Stomach (tissue), 9 donors: Measurements from ENCODE around the gene KIRREL3. TPM values are rescaled to one million over a fixed set of nuclear protein-coding genes. Genes with fewer than 3 reads are reported as not detected.
A peak's percentile ranks its signal among the peaks of the same experiment; 100 is the strongest.
"Not testable (repeated sequence)": the region's sequence is repeated elsewhere in the genome, so short reads cannot be mapped to it uniquely, and the experiment has no call there.

Experiments used
- DNase-seq, 2 donors: peaks; one replicate each; pipeline versions ENCODE4 v3.0.0 to v3.0.0-alpha.2; 2013 to 2019
- H3K27ac ChIP-seq, 5 donors: fragments of 200-600 bp in 4 of 5; sonication (generic) in 4 of 5; one replicate each; pipeline ENCODE4 v1.5.1; 2013 to 2019; ENCODE audit warnings: mild to moderate bottlenecking in 1 of 5, moderate library complexity in 1 of 5
- H3K27me3 ChIP-seq, 3 donors: fragments of 200-600 bp; sonication (generic); one replicate each; pipeline ENCODE4 v1.5.1; 2017 to 2019; ENCODE audit warnings: mixed run types in 1 of 3
- H3K36me3 ChIP-seq, 4 donors: fragments of 200-600 bp; sonication (generic); 1 replicate in 3 of 4; 2 replicates in 1 of 4; pipeline ENCODE4 v1.5.1; 2016 to 2019
- H3K4me1 ChIP-seq, 4 donors: fragments of 200-600 bp; sonication (generic); one replicate each; pipeline ENCODE4 v1.5.1; 2016 to 2019
- H3K4me3 ChIP-seq, 4 donors: fragments of 200-600 bp; sonication (generic) in 3 of 4; one replicate each; pipeline ENCODE4 v1.5.1; 2016 to 2019; ENCODE audit warnings: mild to moderate bottlenecking in 1 of 4
- H3K9me3 ChIP-seq, 4 donors: fragments of 200-600 bp; sonication (generic); one replicate each; pipeline ENCODE4 v1.5.1; 2016 to 2019
- CTCF ChIP-seq, 7 experiments: fragments of 450-650 bp in 4 of 7; fragments of 200-600 bp in 3 of 7; sonication (generic) in 3 of 7; IDR thresholded peaks; one replicate each; pipeline ENCODE4 v1.5.1; 2016 to 2019; ENCODE audit warnings: antibody characterized with exemption in 7 of 7, control low read depth in 2 of 7, mild to moderate bottlenecking in 1 of 7
- EP300 ChIP-seq: sonication (generic); formaldehyde crosslinking; IDR thresholded peaks from one replicate; pipeline ENCODE4 v1.6.1; 2017; ENCODE audit warnings: antibody characterized with exemption
- POLR2A ChIP-seq, 4 donors: fragments of 450-650 bp; IDR thresholded peaks; one replicate each; pipeline ENCODE4 v1.6.1; 2016; ENCODE audit warnings: antibody characterized with exemption in 4 of 4, control low read depth in 2 of 4, mild to moderate bottlenecking in 1 of 4, moderate library complexity in 1 of 4
- POLR2AphosphoS5 ChIP-seq, 3 donors: sonication (generic); formaldehyde crosslinking; IDR thresholded peaks; one replicate each; pipeline ENCODE4 v1.6.1; 2016; ENCODE audit warnings: antibody characterized with exemption in 3 of 3
- WGBS, 5 donors: extraction: QIAGEN DNeasy Blood & Tissue Kit in 3 of 5; methylation state at CpG; one replicate each; pipeline versions ENCODE4 v1.1.5 to v1.1.7; 2013 to 2018; 5-methylcytosine and 5-hydroxymethylcytosine counted together
- intact Hi-C: fragments of 100-400 bp; cut with DNase I; formaldehyde crosslinking; loops from one replicate; pipeline ENCODE4 v1.15.1; 2023; ENCODE audit warnings: low total_unique reads
- polyA plus RNA-seq, 3 donors: library from polyadenylated mRNA; stranded (reverse); fragments of 200-250 nt; gene quantifications; one replicate each; pipeline ENCODE4 v1.2.3, GENCODE V29; 2013
- total RNA-seq, 5 donors: library from RNA; depleted of rRNA; stranded (reverse); fragments of >200 nt; gene quantifications; one replicate each; pipeline versions ENCODE4 v1.1.0 to v1.2.3, GENCODE V29; 2014 to 2016
- donor health status: healthy with polysubstance abuse.
- donor health status: Bipolar disorder and iron deficiency.
- donor health status: healthy.

Gene KIRREL3
- total and polyA plus RNA-seq, 8 donors: 0.10 to 1.7 (median 0.38) TPM; not detected in 4

- Histone ChIP-seq H3K4me3 (no peak overlapping the region), H3K4me1 (peaks cover 7 to 35% (median 24%) of the 10 kb centered on the region in 4 donors), H3K27me3 (no peaks in the 10 kb centered on the region), H3K27ac (peak overlapping the region in 4 of 5 donors; percentile 4 to 76 (median 52)), H3K36me3 (no peaks in the 10 kb centered on the region), H3K9me3 (no peaks in the 10 kb centered on the region)
- no peak for DNase-seq
- TF ChIP-seq POLR2AphosphoS5 (IDR thresholded peaks at IDR 0.05): no peak
- no peak for TF ChIP-seq POLR2A (IDR thresholded peaks at IDR 0.05)
- TF ChIP-seq EP300: no peak
- TF ChIP-seq CTCF (IDR thresholded peaks at IDR 0.05): no peak
- WGBS, 5 donors: 64 to 69% (median 68%) methylated on average over 7 to 8 of the region's 8 CpGs
- intact Hi-C loops: no loop called here
Observed at GRCh38 chr11:126385991-126386728, 614.4 kb downstream of the KIRREL3 start.

GRCh38 chr11:126384449-126385070 is 616.0 kb downstream of the KIRREL3 start:
- Histone ChIP-seq H3K27ac (no peak overlapping the region), H3K27me3 (no peaks in the 10 kb centered on the region), H3K4me3 (no peak overlapping the region), H3K36me3 (no peaks in the 10 kb centered on the region), H3K4me1 (peaks cover 7 to 34% (median 24%) of the 10 kb centered on the region in 4 donors), H3K9me3 (no peaks in the 10 kb centered on the region)
- DNase-seq: no peak
- TF ChIP-seq POLR2A (IDR thresholded peaks at IDR 0.05): no peak
- no peak for TF ChIP-seq CTCF (IDR thresholded peaks at IDR 0.05)
- no peak for TF ChIP-seq EP300
- TF ChIP-seq POLR2AphosphoS5 (IDR thresholded peaks at IDR 0.05): no peak
- intact Hi-C loops: no loop called here
- 82 to 100% (median 89%) methylated on average over 4 to 9 of the region's 9 CpGs for WGBS, 5 donors

- H3K9me3 ChIP-seq: no peaks in the 10 kb centered on the region
- H3K27ac ChIP-seq: no peak overlapping the region
- no peak for TF ChIP-seq CTCF (IDR thresholded peaks at IDR 0.05)
- TF ChIP-seq EP300: no peak
- TF ChIP-seq POLR2A (IDR thresholded peaks at IDR 0.05): no peak
- no peak for TF ChIP-seq POLR2AphosphoS5 (IDR thresholded peaks at IDR 0.05)
- no peak overlapping the region for H3K4me3 ChIP-seq
- H3K4me1 ChIP-seq: peaks cover 7 to 34% (median 24%) of the 10 kb centered on the region in 4 donors
- WGBS, 5 donors: 80 to 83% (median 82%) methylated on average over 19 to 20 of the region's 20 CpGs
- no peak for DNase-seq
- H3K27me3 ChIP-seq: no peaks in the 10 kb centered on the region
- intact Hi-C loops: no loop called here
- H3K36me3 ChIP-seq: no peaks in the 10 kb centered on the region
Observed at GRCh38 chr11:126383339-126384335, 616.9 kb downstream of the KIRREL3 start.

GRCh38 chr11:126382641-126383040 is 617.9 kb downstream of the KIRREL3 start:
- H3K36me3 ChIP-seq, H3K27ac ChIP-seq, DNase-seq, H3K9me3 ChIP-seq, H3K27me3 ChIP-seq, intact Hi-C loops, H3K4me3 ChIP-seq: not testable (repeated sequence)
- 88 to 100% (median 89%) methylated on average over 3 to 4 of the region's 4 CpGs for WGBS, 5 donors
- peaks cover 7 to 30% (median 24%) of the 10 kb centered on the region in 4 donors for H3K4me1 ChIP-seq

GRCh38 chr11:126381960-126382359 is 618.6 kb downstream of the KIRREL3 start:
- H3K9me3 ChIP-seq, intact Hi-C loops, H3K36me3 ChIP-seq, DNase-seq, H3K27ac ChIP-seq, H3K4me3 ChIP-seq, H3K27me3 ChIP-seq: not testable (repeated sequence)
- WGBS, 5 donors: 66 to 88% (median 74%) methylated on average over 2 to 5 of the region's 10 CpGs
- peaks cover 7 to 23% (median 17%) of the 10 kb centered on the region in 4 donors for H3K4me1 ChIP-seq
